Measurements from ENCODE around the gene OSGIN1.
"Not testable (repeated sequence)": the region's sequence is repeated elsewhere in the genome, so short reads cannot be mapped to it uniquely, and the experiment has no call there.

The OSGIN1 gene

DNA sequence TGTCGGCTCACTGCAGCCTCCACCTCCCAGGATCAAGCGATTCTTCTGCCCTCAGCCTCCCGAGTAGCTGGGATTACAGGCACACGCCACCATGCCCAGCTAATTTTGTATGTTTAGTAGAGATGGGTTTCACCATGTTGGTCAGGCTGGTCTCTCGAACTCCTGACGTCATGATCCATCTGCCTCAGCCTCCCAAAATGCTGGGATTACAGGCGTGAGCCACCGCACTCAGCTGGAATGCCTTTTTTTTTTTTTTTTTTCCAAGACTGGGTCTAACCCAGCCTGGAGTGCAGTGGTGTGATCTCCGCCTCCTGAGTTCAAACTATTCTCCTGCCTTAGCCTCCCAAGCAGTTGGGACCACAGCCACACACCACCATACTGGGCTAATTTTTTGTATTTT is 11.5 kb upstream of the OSGIN1 start:
- not testable (repeated sequence) for DNase-seq (ENCODE audit: low spot score)

DNA sequence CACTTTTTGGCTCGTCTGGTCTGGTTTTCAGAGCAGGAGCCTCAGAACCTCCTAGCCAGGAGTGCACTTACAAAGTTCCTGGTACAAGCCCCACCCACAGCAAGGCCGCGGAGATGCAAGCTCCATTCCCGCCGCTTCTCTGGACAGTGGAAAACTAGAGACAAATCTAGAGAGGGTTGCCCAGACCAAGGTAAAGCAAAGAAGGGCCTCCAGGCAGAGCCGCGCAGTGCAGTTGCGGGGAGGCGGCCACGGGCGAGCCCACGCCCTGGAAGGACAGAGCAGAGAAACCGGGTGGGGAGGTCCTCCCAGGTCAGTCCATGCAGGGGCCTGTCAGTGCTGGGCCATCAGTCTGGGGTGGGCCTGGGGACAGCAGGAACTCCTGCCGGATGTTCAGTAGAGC is 11.0 kb upstream of the OSGIN1 start:
- DNase-seq (ENCODE audit: low spot score): no peak

DNA sequence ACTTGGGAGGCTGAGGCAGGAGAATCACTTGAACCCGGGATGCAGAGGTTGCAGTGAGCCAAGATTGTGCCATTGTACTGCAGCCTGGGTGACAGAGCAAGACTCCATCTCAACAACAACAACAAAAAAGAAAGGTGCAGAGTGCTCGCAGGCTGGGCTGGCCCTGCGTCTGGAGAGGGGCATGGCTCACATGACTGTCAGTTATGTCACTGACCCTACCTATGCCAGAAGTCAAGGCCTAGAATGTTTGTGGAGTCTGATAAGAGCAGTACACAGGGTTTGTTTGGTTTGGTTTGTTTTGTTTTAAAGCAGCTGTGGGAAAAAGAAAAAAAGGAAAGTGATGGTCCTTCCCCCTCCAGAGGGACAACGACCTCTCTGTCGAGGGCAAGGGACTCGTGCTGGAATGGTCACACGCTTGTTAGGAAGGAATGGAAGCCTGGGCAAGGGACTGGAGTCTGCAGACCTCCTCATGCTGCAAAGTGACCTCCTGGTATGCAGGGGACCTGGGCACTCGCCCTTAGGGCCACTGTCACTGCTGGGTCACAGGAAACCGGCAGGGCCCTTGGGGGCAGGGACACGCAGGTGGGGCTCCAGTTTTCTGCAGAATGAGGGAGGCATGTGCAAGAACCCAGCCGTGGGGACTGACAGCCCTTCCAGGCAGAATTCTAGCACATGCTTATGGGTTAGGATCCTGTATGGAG is 10.1 kb upstream of the OSGIN1 start:
- no peak for DNase-seq (ENCODE audit: low spot score)

DNA sequence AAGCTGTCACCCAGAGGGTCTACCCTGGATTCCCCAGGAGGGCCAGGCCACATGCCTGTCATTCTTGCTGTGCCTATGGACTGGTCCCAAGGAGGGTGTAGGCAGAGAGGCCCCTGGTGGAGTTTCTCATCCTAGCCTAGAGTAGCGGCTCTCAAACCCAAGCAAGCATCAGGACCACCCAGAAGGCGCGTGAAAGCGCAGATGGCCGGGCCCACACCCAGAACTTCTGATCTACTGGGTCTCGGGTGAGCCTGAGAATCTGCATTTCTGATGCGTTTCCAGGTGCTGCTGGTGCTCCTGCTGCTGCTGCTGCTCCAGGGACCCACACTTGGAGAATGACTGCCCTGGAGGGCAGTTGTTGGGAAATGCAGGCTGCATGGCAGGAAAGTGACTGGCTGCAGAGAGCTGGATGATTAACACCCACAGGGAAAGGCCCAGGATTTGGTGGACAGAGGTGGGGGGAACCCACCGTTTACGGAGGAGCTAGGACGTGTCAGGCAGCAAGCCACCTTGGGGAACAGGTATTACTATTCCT is 9.5 kb upstream of the OSGIN1 start:
- DNase-seq (ENCODE audit: low spot score): no peak

DNA sequence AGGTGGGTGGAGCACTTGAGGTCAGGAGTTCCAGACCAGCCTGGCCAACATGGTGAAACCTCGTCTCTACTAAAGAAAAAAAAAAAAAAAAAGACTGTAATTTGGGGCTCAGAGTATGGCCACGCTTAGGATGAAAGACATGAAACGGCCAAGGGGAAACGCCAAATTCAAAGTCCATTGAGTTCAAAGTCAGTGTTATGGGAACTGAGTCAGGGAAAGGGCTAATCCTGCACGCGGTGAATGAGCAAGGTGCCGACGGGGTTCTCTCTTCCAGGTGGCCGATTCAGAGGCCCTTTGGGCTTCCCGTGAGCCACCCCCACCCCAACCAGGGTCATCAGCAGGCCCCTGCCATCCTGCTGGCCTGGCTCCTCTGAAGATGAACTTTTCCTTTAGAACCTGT is 7.5 kb upstream of the OSGIN1 start:
- no peak for DNase-seq (ENCODE audit: low spot score)

DNA sequence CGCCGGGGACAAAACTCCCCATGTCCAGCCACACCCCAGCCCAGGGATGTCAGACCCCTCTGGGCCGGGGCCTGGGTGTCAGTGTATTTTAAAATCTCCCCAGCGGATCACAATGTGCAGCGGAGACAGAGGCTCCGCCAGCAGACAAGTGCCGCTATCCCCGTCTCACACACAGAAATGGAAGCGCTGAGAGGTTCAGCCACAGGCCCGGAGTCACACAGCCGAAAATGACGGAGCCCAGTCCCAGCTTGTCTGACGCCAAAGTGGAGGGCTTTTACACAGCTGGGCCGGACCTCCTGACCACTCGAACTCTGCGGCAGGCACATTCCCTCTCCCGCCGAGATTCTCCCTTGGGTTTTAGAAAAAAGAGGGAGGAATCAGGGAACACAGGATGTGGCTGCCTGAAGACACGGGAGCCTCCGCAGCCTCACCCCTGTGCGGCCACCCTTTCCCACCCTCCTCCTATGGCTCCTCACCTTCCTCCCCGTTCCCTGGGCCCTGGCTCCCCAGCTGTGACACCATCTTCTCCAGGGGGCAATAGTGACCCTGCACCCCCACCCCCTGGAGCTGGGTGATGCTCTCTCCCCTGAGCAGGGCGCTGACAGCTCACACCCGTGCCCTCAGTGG is 6.8 kb upstream of the OSGIN1 start:
- no peak for DNase-seq (ENCODE audit: low spot score)

DNA sequence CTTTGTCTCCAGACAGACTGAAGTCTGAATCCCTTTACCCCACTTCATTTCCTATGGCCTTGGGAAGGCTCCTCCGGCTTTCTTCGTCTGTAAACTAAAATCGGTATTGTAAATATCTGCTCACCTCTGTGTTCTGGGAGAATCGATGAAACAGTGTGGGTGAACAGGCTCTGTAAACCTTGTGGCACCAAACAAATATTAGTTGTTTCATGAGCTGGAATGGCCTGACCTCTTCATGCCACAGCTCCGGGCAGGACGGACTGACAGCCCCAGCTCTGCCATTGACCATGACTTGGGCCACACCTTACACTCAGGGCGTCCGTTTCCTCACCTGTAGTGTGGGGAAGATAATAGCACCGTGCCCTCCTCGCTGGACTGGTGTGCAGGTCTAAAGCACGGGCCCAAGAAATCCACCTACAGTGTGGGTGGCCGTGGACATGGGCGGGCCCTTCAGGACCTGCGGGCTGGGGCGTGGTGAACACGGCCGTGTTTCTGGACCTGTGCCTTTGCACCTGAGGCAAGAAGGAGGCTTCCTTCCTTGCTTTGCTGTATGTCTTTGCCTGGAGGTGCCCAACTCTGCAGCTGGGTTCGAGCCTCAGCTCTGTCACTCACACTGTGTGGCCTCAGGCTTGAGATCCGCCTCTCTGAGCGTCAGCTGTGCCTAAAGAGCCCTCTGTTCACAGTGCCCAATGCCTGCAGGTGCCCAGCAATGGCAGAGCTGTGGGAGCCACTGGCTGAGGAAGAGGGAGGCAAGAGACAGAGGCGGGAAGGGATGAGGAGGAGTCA is 6.1 kb upstream of the OSGIN1 start:
- DNase-seq (ENCODE audit: low spot score): no peak

DNA sequence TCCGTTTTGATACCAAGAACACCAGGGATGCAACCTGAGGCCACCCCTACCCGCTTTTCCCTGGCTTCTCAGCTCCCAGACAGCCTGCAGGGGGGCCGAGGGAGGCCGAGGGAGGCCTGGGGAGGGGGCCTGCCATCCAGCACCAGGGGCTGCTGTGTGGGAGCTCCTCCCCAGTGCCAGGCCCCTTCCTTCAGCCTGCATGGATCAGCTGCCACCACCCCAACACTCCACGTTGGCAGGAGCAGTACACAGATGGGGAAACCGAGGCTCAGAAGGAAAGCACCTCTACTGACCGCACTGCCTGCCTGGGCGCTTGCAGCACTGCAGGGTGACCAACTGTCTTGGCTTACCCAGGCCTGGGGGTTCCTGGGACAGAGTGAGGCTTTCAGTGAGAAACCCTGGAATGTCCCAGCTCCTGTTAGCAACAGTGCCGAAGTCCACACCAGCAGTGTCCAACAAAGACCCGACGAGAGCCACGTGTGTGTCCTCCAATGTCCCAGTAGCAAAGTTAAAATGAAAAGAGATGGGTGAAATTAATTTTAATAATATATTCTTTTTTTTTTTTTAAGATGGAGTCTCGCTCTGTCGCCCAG is 5.3 kb upstream of the OSGIN1 start:
- no peak for DNase-seq (ENCODE audit: low spot score)

DNA sequence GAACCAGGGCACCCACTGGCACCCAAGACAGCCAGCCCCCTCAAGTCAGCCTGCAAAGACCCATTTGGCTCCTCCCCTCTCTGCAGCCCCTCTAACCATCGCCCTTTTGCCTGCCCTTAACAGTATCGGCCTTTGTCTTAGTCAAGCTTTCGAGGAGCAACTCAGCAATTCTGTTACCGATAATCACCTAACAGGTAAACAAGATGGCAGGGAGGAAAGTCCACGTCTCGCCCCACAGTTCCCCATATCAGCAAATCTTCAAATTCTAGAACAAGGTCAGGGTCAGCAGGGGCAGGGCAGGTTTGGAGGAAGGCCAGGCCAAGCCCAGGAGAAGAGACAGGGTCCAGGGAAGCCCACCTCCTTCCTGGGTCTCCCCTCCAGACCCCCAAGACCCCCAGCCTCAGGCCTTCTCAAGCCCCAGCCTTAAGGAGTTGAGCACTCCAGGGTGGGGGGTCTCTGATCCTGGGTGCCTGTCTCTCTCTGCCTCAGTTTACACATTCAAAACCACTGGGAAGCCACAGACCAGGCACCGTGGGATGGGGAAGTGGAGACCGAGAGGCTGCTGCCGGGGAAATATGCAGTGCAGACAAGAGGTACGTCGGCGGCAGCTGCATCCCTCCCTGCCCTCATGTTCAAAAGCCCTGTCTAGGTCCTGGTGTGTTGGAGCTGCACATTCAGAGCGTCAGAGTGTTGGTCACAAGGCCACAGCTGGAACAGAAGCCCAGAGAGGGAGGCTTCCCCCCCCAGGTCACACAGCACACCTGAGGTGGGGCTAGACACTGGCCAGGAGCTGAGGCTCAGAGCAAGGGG is 3.9 kb upstream of the OSGIN1 start:
- DNase-seq (ENCODE audit: low spot score): no peak

DNA sequence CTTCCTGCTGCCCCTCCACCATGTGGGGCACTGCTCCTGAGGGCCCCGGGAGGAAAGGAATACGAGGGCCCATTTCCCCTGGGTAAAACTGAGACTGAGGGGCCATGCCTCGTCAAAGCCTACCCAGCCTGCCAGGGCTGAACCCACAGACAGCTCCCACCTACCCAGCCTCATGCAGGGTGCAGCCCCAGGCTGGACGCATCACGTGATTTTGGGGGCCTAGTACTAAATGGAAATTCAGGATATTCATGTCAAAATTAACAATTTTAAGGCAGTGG is 3.4 kb upstream of the OSGIN1 start:
- no peak for DNase-seq (ENCODE audit: low spot score)

DNA sequence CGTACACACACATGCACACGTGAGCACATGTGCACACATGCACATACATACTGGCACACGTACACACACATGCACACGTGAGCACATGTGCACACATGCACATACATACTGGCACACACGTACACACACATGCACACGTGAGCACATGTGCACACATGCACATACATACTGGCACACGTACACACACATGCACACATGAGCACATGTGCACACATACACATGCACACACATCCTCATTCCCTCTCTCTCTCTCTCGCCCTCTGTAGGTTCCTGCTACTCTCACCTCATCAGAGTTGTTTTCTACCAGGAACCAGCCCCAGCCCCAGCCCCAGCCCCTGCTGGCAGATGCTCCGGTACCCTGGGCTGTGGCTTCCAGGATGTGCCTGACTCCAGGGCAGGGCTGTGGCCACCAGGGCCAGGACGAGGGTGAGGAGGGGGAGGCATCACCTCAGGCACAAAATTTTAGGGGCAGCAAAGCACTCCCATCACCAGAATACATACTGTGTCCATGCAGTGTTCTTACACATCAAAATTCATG is 2.1 kb upstream of the OSGIN1 start:
- DNase-seq (ENCODE audit: low spot score): not testable (repeated sequence)

DNA sequence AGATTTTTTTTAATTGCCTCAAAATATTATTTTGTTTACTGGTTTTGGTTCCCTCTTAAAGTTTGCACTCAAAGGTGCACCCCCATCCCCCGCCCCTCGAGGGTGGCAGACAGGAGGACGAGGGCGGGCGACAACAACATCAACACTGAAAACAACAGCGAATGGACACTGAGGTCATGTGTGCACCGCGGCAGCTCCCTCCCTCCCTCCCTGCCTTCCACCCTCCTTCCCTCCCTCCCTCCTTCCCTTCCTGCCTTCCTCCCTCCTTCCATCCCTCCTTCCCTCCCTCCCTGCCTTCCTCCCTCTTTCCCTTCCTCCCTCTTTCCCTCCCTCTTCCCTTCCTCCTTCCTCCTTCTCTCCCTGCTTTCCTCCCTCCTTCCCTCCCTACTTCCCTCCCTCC is 1.5 kb upstream of the OSGIN1 start:
- DNase-seq (ENCODE audit: low spot score): no peak

DNA sequence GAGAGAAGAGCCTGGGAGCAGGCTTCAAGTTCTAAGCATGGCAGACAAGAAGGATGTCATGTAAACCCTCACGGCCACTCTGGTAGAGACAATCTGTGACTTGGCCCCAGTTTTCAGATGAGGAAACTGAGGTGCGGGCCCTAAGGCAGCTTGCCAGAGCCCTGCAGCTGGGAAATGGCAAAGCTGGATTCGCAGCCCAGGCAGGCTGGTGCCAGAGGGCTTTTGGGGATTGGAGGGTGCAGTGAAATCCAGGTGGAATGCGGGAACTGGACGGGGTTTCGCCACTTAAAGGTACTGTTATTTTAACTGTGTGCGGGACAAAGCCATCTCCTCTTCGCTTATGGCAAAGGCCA is 477 bp upstream of the OSGIN1 start:
- DNase-seq (ENCODE audit: low spot score): no peak

DNA sequence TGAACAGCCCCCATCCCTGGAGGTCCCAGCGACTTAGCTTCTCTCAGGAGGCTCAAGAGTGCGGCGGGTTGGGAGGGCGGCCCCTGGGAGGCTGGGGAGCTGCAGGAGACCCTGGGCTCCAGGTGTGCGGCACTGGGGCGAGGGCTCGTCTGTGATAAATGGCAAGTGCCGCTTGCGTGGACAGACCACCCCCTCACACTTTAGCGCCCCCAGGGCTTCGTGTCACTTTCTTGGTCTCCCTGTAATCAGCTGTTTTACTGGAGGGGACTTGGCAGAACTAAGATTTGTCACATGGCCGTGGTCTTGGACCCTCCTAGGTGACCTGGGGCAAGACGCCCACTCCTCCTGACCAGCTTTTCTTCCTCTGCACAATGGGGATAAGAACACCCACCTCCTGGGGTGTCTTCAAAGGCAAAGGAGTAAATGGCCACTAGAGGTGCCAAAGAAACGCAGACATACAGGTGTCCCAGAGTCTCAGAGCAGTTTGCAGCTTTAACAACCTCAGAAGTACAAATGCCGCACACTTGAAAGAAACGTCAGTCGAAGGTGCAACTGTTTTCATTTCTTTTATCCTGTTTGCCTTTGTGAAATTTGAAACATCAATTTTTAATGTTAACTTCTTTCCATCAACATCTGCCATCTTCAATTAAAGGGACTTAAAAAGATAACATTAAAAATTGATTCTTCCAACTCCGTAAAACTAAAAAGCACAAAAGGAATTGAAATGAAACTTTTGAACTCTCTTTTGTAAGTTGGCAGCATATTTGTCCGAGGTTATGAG is 946 bp downstream of the OSGIN1 start:
- no peak for DNase-seq (ENCODE audit: low spot score)

DNA sequence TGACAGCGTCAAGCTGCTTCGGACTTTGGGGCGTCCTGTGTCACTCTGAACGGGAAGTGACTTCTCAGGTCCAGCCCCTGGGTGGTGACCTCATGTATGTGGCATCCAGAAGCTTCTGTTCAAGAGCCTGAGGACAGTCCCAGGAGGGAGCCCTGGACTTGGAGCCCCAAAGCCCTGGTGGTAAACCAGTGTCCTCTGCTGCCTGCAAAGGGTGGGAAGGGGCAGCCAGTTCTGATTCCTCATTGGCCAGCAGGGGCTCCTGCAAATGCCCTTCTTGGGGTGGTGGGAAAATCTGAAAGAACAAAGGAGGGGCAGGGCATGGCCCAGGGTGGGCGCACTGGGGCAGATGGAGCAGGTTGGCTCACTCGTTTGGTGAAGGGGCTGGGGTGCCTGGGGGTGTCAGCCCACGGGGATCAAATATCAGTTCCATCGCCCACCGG is 1.6 kb downstream of the OSGIN1 start:
- DNase-seq (ENCODE audit: low spot score): no peak

DNA sequence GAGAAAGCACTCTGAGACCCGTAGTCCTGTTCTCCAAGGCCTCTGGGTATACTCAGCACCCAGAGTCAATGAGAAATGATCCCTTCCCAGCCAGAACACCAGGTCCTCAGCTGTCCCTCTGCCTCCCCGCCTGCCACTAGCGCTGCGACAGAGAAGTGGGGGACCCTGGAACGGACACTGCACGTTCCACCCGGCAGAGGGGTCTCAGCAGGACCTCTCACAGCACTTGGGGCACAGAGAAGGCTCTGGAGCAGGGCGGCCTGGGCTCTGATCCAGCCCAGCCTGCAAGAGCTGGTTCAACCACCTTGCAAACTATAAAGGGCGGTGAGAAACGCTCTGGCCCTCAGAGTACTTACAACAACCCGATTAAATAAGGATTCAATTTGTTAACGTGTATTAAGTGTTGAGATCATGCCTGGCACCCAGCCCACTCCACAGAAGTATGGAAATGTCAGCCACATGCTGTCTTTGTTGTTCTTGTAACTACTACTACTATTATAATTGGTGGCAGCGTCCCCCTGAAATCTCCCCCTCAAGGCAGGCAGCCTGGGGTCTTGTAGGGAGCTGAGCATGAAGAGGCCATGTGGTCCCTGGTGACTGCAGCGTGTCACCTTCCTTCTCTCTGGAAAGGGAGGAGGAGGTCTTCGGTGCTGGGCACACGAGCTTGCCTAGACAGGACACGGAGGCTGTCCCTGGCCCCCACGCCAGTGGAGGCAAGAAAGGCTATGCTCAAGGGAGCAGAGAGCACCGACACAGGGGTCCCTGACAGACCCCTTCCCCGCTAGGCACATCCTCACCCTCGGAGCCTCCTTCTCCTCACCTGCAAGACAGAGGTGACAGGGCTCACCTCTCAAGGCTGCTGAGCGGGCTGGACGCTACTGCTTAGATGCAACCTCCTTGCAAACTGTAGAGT is 2.4 kb downstream of the OSGIN1 start:
- DNase-seq (ENCODE audit: low spot score): no peak

DNA sequence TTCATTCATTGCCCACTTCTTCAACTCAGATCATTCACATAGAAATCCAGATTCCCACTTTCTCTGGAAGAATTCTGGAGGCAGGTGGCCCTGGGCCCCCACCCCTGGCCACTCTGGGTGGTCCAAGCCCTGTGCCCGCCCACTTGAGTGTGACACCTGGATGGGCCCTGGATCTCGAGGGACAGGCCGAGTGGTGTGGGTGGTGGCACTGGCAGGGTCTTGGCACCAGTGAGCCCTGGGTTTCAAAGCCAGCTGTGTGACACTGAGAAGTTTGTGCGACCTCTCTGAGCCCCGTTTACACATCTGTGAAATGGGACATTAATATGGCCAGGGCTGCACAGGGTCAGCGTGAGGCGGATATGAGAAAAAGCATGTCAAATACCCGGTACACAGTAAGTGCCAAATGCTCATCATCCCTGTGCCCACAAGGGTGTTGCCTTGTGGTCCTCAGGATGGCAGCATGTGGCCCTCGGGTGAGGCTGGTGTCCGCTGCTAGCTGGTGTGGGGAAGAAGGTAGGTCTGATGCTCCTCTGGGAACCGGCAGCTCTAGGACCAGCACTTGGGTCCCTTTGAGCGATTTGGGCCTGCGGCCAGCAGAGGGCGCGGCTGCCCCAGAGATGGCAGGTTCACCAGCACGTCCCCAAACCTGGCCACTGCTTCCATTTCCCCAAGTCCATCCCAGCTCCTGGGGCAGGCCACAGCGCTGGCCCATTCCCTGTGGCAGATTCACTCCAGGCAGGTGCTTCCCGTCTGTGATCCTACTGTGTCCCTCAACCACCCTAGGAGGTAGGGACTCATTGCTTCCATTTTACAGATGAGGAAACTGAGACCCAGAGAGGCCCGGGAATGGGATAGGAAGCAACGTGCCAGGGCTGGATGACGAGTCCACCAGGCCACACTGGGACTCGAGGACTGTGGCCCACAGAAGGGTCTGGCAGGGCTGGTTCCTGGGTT is 3.6 kb downstream of the OSGIN1 start:
- peak; percentile 81 for DNase-seq (ENCODE audit: low spot score)

DNA sequence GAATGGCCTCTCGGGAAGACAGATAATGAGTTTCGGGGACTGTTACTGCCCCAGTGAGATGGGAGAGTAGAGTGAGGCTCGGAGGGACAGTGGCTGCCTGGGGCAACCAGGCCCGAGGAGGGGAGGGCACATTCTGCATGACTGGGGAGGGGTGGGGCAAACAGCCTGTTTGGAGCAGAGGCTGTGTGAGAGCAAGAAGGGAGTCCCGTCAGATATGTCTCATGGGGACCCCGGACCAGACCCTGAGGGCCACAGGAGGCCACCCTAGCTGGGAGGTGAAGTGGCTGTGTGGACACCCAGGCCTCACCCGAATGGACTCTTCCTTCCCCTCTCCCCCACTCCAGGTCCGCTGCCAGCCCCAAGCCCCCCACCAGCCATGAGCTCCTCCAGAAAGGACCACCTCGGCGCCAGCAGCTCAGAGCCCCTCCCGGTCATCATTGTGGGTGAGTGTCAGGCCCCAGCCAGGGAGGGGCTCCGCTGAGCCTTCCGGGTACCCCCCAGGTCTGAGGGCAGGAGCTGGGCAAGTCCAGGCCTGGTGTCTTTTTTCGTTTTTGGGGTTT is 4.3 kb downstream of the OSGIN1 start:
- no peak for DNase-seq (ENCODE audit: low spot score)

All from left forelimb (tissue), 1 donor.